ENCODE measurements around the gene ZSCAN5A. TPM values are rescaled to one million over a fixed set of nuclear protein-coding genes. Genes with fewer than 3 reads are reported as not detected.

ZSCAN5A gene
- total and polyA plus RNA-seq, 9 of the 15 experiments (the other 6 are each of a cell fraction or from before 2014, with no cell fraction given) = 5.8 to 15.3 (median 11.8) TPM

DNA sequence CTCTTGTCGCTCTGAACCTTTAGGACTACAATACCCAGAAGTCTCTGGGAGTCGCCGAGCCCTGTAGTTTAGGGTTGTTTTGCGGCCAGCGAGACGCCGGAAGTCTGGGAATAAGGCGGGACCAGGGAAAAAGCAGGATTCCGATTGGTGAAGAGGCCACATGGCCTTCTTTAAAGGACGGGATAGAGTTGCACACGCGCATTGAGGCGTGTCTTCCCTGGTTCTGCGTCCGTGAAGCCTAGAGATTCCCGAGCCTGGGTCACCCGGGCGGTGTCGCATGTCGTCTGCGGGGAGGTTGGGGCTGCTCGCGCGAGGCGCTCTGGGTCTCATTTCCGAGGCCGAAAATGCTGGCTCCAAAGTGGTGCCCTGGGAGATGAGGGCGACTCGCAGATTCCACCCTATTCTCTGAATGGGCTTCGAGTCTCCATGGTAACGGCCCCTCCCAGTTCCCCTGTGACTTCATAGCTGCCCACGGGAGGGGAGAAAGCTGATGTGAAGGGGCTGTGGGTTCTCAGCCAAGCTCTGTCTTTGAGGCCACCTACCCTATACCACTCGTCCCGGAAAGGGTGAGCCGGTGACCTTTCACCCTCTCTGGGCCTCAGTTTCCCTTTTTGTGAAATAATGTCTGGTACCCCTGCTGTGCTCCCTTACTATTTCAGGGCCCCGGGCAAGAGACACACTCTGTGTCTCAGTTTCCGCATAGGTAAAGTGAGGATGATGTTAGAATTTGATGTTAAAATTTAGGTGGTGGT, 614 bp upstream of the ZSCAN5A start (continued):
- TF ChIP-seq ZNF197 (CRISPR knock-in tag; IDR thresholded peaks at IDR 0.05; ENCODE audit: low read depth) = peak; percentile 46; the same call in 1 of the 2 replicates
- no peak for TF ChIP-seq TAF9B (IDR thresholded peaks at IDR 0.05; ENCODE audit: partially characterized antibody)
- TF ChIP-seq, protein P1, sequence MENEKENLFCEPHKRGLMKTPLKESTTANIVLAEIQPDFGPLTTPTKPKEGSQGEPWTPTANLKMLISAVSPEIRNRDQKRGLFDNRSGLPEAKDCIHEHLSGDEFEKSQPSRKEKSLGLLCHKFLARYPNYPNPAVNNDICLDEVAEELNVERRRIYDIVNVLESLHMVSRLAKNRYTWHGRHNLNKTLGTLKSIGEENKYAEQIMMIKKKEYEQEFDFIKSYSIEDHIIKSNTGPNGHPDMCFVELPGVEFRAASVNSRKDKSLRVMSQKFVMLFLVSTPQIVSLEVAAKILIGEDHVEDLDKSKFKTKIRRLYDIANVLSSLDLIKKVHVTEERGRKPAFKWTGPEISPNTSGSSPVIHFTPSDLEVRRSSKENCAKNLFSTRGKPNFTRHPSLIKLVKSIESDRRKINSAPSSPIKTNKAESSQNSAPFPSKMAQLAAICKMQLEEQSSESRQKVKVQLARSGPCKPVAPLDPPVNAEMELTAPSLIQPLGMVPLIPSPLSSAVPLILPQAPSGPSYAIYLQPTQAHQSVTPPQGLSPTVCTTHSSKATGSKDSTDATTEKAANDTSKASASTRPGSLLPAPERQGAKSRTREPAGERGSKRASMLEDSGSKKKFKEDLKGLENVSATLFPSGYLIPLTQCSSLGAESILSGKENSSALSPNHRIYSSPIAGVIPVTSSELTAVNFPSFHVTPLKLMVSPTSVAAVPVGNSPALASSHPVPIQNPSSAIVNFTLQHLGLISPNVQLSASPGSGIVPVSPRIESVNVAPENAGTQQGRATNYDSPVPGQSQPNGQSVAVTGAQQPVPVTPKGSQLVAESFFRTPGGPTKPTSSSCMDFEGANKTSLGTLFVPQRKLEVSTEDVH (IDR thresholded peaks at IDR 0.05; ENCODE audit: low read depth, partially characterized antibody) = no peak
- TF ChIP-seq, protein P2, sequence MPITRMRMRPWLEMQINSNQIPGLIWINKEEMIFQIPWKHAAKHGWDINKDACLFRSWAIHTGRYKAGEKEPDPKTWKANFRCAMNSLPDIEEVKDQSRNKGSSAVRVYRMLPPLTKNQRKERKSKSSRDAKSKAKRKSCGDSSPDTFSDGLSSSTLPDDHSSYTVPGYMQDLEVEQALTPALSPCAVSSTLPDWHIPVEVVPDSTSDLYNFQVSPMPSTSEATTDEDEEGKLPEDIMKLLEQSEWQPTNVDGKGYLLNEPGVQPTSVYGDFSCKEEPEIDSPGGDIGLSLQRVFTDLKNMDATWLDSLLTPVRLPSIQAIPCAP (CRISPR knock-in tag; IDR thresholded peaks at IDR 0.05; ENCODE audit: borderline replicate concordance) = no peak
- TF ChIP-seq PCBP1 (IDR thresholded peaks at IDR 0.05; ENCODE audit: low read depth, low read length, poor library complexity, severe bottlenecking) = no peak
- TF ChIP-seq, protein P3, sequence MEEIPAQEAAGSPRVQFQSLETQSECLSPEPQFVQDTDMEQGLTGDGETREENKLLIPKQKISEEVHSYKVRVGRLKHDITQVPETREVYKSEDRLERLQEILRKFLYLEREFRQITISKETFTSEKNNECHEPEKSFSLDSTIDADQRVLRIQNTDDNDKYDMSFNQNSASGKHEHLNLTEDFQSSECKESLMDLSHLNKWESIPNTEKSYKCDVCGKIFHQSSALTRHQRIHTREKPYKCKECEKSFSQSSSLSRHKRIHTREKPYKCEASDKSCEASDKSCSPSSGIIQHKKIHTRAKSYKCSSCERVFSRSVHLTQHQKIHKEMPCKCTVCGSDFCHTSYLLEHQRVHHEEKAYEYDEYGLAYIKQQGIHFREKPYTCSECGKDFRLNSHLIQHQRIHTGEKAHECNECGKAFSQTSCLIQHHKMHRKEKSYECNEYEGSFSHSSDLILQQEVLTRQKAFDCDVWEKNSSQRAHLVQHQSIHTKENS (CRISPR knock-in tag; IDR thresholded peaks at IDR 0.05) = no peak
- TF ChIP-seq, protein P4, sequence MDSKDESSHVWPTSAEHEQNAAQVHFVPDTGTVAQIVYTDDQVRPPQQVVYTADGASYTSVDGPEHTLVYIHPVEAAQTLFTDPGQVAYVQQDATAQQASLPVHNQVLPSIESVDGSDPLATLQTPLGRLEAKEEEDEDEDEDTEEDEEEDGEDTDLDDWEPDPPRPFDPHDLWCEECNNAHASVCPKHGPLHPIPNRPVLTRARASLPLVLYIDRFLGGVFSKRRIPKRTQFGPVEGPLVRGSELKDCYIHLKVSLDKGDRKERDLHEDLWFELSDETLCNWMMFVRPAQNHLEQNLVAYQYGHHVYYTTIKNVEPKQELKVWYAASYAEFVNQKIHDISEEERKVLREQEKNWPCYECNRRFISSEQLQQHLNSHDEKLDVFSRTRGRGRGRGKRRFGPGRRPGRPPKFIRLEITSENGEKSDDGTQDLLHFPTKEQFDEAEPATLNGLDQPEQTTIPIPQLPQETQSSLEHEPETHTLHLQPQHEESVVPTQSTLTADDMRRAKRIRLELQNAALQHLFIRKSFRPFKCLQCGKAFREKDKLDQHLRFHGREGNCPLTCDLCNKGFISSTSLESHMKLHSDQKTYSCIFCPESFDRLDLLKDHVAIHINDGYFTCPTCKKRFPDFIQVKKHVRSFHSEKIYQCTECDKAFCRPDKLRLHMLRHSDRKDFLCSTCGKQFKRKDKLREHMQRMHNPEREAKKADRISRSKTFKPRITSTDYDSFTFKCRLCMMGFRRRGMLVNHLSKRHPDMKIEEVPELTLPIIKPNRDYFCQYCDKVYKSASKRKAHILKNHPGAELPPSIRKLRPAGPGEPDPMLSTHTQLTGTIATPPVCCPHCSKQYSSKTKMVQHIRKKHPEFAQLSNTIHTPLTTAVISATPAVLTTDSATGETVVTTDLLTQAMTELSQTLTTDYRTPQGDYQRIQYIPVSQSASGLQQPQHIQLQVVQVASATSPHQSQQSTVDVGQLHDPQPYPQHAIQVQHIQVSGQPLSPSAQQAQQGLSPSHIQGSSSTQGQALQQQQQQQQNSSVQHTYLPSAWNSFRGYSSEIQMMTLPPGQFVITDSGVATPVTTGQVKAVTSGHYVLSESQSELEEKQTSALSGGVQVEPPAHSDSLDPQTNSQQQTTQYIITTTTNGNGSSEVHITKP (IDR thresholded peaks at IDR 0.05; ENCODE audit: partially characterized antibody) = peak; percentile 3
- no peak for TF ChIP-seq BRF1 (IDR thresholded peaks at IDR 0.05; ENCODE audit: borderline replicate concordance, extremely low read depth, insufficient read length)
- TF ChIP-seq, protein P5, sequence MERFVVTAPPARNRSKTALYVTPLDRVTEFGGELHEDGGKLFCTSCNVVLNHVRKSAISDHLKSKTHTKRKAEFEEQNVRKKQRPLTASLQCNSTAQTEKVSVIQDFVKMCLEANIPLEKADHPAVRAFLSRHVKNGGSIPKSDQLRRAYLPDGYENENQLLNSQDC (CRISPR knock-in tag; IDR thresholded peaks at IDR 0.05) = no peak
- TF ChIP-seq, protein P6, sequence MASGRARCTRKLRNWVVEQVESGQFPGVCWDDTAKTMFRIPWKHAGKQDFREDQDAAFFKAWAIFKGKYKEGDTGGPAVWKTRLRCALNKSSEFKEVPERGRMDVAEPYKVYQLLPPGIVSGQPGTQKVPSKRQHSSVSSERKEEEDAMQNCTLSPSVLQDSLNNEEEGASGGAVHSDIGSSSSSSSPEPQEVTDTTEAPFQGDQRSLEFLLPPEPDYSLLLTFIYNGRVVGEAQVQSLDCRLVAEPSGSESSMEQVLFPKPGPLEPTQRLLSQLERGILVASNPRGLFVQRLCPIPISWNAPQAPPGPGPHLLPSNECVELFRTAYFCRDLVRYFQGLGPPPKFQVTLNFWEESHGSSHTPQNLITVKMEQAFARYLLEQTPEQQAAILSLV (tag; IDR thresholded peaks at IDR 0.05) = no peak
- peak; percentile 29; the same call in 1 of the 2 replicates for TF ChIP-seq CHD2 (IDR thresholded peaks at IDR 0.05; ENCODE audit: low read depth, low read length)
- no peak for TF ChIP-seq SAFB2 (IDR thresholded peaks at IDR 0.05; ENCODE audit: borderline replicate concordance, low read depth, low read length, severe bottlenecking)
- no peak for TF ChIP-seq CC2D1A (IDR thresholded peaks at IDR 0.05)
- no peak for TF ChIP-seq HDAC6 (IDR thresholded peaks at IDR 0.05; ENCODE audit: low read depth, low read length)
- no peak for TF ChIP-seq TAF7 (tag; IDR thresholded peaks at IDR 0.05)

All from K562 (cell line).